Measurements from ENCODE around the gene MXI1.
"Not testable (repeated sequence)": the region's sequence is repeated elsewhere in the genome, so short reads cannot be mapped to it uniquely, and the experiment has no call there.

GRCh38 chr10:110185646-110186182, 21.7 kb upstream of the MXI1 start:
- TF ChIP-seq, protein P1, sequence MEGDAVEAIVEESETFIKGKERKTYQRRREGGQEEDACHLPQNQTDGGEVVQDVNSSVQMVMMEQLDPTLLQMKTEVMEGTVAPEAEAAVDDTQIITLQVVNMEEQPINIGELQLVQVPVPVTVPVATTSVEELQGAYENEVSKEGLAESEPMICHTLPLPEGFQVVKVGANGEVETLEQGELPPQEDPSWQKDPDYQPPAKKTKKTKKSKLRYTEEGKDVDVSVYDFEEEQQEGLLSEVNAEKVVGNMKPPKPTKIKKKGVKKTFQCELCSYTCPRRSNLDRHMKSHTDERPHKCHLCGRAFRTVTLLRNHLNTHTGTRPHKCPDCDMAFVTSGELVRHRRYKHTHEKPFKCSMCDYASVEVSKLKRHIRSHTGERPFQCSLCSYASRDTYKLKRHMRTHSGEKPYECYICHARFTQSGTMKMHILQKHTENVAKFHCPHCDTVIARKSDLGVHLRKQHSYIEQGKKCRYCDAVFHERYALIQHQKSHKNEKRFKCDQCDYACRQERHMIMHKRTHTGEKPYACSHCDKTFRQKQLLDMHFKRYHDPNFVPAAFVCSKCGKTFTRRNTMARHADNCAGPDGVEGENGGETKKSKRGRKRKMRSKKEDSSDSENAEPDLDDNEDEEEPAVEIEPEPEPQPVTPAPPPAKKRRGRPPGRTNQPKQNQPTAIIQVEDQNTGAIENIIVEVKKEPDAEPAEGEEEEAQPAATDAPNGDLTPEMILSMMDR (conservative IDR thresholded peaks at IDR 0.05; ENCODE audit: low read length): not testable (repeated sequence)
- not testable (repeated sequence) for TF ChIP-seq EZH2phosphoT487 (IDR thresholded peaks at IDR 0.05; ENCODE audit: borderline replicate concordance)

Data from Loucy (cell line).